Left cardiac atrium (tissue), 4 donors: ENCODE data around the gene RALGAPA2. TPM values are rescaled to one million over a fixed set of nuclear protein-coding genes. Genes with fewer than 3 reads are reported as not detected.

Experiments
- ATAC-seq, 2 donors: fragments of 200-7000 bp; cut with Tn5 transposase; one replicate each; pipeline ENCODE4 v1.9.1; 2020; ENCODE audit warnings: mild to moderate bottlenecking in 2 of 2, moderate library complexity in 2 of 2
- DNase-seq: peaks from one replicate; pipeline ENCODE4 v3.0.0-alpha.2; 2020
- intact Hi-C, 2 donors: fragments of 100-400 bp; cut with DNase I; formaldehyde crosslinking; loops; one replicate each; pipeline versions ENCODE4 v1.14.1 to v1.15.1; 2022 to 2023
- total RNA-seq, 2 donors: library from RNA; stranded (reverse); fragmentation: NEBNext Ultra II Directional; extraction: Animal tissue kit (Norgen Biotek cat#: 25700); gene quantifications; one replicate each; pipeline ENCODE4 v1.2.1, GENCODE V29; 2021
- donor health status: DM: no; HTN: yes; CAD: no.
- donor health status: DM: no; HTN: yes; CAD: no; lungs with severe emphysema.
- donor health status: DM: yes; HTN: yes; CAD: no.
- donor health status: Dilated cardiomyopathy.

The RALGAPA2 gene
- total RNA-seq, 2 donors from 2014 or later = 29.9 to 35.2 TPM

DNA sequence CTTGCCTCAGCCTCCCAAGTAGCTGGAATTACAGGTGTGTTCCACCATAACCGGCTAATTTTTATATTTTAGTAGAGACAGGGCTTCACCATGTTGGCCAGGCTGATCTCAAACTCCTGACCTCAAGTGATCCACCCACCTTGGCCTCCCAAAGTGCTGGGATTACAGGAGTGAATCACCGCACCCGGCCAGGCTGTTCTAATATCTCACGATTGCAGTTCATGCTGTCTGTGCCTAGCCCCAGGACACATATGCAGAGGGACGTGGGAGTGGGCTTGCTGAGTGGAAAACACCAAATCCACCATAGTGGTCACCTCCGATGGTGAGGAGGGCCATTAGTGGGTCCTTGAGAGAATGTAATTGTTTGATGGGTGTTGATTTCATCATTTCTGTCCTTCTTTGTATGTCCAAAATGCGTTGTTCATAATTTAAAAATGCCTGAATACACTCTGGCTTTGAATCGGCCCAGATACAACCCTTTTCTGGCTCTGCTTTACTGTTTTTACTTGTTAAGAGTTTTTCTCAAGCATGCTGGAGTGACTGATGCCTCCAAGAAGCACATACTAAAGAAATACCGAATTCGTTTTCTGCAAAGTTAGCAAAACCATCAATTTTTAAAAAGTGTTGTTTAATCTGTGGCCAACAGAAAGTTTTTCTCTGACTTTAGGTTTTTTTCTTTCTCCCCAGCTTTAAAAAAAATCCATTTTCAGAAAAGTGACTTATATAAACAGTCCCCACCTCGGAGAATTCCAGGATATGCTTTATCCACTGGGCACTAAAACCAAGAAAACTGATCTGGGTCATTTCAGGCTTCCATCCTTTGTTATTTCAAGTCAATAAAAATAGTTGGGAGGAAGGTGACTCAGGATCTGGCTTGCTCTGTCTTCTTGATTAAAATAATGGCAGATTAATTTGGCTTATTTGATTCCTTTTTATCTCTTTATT lies 18.8 kb upstream of the RALGAPA2 start:
- intact Hi-C loops = no loop called here
- no peak for DNase-seq
- peak; percentile 63 to 74 for ATAC-seq

- ATAC-seq (no peak), DNase-seq (no peak)
- intact Hi-C loops = no loop called here
These were observed 17.1 kb upstream of the RALGAPA2 start for GRCh38 chr20:20729563-20729962.

- intact Hi-C loops = no loop called here
- DNase-seq = no peak
- ATAC-seq = no peak
These were observed 9.0 kb upstream of the RALGAPA2 start for GRCh38 chr20:20721489-20721888.

- DNase-seq = no peak
- intact Hi-C loops = no loop called here
- no peak for ATAC-seq
These were observed 7.7 kb upstream of the RALGAPA2 start for GRCh38 chr20:20720158-20720557.

DNA sequence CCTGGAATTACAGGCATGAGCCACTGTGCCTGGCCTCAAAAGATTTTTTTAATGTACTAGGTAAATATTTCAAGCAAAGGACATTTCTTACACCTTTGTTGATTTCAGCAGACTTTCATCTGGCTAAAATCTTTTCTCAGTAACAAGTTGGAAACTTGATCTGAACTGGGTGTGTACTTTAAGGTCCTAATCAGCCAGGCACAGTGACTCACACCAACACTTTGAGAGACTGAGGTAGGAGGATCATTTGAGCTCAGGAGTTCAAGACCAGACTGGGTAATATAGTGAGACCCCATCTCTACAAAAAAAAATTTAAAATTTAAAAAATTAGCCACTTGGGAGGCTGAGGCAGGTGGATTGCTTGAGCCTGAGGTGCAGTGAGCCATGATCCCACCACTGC lies 7.0 kb upstream of the RALGAPA2 start:
- intact Hi-C loops = no loop called here
- DNase-seq (no peak), ATAC-seq (no peak)

DNA sequence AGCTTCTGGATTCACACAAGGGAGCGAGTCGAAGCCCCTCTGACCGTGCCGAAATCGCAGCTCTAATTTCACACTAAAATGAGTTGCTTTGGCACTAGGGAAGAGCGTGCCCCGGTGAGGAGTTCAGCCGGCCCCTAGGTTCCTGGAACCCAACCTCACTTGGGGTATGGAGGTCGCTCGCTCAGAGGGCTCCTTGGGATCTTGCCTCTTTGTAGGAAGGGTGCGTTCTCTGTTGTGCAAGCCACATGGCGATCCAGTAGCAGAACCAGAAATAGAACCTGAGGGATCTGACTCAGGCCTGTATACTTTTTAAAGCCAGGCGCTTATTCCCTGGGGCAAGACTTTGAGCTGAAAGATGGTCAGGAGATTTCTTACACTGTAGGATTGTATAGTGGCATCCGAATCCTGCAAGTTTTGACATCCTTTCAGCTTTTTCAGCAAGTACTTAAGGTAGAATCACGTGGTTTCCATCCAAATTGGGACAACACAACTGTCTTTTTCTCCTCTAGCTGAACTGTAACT lies 861 bp upstream of the RALGAPA2 start:
- peak in 1 of 2 donors; percentile 5 for ATAC-seq
- intact Hi-C loops = no loop called here
- DNase-seq = no peak

DNA sequence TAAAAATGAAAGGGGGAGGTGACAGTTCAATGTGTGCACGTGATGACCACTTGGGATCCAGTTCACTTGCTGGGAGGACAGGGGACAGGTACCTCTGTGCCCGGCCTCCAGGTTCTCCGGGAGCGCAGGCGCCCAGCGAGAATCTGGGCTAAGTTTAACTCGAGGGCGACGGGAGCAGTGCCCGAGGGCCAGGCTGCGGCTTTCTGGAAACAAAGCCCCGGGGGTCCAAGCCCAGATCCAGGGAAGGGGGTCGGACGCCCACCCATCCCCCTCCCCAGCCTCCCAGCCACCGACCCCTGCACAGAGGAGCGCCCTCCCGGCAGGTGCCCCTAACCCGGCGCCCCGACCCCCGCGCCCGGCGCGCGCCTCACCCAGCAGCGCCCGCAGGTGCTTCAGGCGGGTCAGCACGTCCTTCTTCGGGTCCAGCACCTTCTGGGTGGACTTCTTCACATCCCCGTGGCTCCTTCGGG lies 405 bp downstream of the RALGAPA2 start:
- no peak for DNase-seq
- peak; percentile 10 to 38 for ATAC-seq
- intact Hi-C loops = no loop called here

DNA sequence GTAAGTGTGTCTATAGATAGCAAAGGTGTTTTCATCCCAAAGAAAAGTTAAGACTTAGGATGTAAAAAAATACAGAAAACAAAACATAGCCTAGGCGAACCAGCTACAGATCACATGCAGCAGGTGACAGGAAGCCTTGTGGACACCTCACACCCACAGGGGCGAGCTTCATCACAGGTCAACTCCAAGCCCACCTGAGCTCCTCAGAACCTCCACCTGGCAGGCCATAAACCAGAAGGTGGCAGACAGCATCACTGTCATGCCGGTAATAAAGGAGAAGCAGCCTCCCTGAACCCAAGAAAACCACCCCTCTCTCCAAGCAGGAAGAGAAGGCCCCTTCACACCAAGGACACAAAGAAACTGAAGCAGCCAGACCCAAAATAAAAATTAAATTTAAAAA lies 1.0 kb downstream of the RALGAPA2 start:
- intact Hi-C loops = no loop called here
- ATAC-seq (no peak), DNase-seq (no peak)

- intact Hi-C loops = no loop called here
- no peak for DNase-seq
These were observed 1.8 kb downstream of the RALGAPA2 start for GRCh38 chr20:20710443-20711315.

DNA sequence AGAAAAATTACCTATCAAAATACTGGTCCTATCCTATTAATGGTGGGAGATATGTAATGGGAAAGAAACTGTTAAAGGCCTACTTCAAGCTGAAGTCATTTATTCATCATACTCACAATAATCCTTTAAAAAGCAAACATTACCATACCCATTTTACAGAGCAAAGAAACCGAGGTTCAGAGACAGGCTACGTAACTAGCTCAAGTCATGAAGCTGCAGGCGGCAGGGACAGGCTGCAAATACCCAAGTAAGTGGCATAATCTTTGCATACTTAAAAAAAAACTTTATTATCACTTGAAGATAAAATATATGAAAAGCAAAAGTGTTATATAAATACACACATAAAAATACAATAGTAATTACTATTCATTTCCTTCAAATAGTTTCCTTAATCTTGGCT lies 2.6 kb downstream of the RALGAPA2 start:
- no peak for ATAC-seq
- no peak for DNase-seq
- intact Hi-C loops = no loop called here

More at GRCh38 chr20:20710443-20711315, 1.8 kb downstream of the RALGAPA2 start:
- ATAC-seq = no peak

DNA sequence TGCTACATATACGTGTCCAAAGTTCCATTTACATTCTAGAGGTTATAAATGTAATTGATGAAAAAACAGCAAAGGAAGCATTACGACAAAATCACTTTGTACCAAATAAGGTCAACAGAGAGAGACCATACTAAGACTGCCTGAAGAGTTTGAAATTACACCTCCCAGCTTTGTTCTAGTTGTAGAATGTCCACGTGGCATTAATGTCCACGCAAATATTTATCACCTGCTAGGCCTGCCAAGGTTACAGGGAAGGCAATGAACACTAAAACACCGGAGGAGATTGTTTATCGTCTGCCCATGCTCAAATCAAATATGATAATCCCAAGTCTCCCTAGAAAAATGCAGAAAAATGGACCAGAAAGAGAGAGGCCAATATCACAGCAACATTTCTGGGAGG lies 6.2 kb downstream of the RALGAPA2 start:
- intact Hi-C loops = no loop called here
- ATAC-seq = no peak
- DNase-seq = no peak

DNA sequence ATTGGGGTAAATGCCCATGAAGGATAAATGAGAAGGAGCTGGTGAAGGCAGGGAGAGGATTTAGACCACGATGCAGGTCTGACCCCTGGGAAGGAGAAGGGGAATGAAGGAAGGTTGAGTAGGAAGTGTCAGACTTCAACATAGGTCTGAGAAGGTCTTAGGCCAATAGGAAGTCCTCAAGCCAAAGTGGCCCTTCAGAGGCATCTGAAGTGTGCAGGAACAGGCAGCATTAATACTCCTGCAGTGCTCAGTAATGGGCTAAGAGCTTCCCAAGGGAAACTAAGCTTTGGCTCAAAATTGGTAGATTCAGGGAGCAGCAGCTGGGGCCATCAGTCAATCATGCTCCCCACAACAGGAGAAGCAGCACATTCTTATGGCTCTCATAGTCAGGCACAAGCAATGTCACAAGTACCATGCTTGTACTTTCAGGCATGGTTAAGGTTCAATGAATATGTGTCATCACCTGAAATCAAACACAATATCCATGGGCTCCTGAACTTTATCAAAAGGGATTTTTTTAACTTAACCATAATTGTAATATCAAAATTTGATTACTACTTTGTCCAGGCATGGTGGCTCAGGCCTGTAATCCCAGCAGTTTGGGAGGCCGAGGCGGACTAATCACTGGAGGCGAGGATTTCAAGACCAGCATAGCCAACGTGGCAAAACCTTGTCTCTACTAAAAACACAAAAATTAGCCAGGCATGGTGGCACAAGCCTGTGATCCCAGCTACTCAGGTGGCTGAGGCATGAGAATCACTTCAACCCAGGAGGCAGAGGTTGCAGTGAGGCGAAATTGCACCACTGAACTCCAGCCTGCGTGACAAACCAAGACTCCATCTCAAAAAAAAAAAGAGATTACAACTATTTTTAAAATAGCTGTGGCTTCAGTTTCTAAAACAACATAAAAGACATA lies 9.9 kb downstream of the RALGAPA2 start:
- intact Hi-C loops = no loop called here
- no peak for DNase-seq

GRCh38 chr20:20699917-20700316 lies 12.5 kb downstream of the RALGAPA2 start:
- DNase-seq = no peak
- intact Hi-C loops = no loop called here
- ATAC-seq = no peak

More for the DNA sequence above, 9.9 kb downstream of the RALGAPA2 start:
- ATAC-seq = no peak

GRCh38 chr20:20699144-20699543 lies 13.3 kb downstream of the RALGAPA2 start:
- no peak for DNase-seq
- no peak for ATAC-seq
- intact Hi-C loops = no loop called here

DNA sequence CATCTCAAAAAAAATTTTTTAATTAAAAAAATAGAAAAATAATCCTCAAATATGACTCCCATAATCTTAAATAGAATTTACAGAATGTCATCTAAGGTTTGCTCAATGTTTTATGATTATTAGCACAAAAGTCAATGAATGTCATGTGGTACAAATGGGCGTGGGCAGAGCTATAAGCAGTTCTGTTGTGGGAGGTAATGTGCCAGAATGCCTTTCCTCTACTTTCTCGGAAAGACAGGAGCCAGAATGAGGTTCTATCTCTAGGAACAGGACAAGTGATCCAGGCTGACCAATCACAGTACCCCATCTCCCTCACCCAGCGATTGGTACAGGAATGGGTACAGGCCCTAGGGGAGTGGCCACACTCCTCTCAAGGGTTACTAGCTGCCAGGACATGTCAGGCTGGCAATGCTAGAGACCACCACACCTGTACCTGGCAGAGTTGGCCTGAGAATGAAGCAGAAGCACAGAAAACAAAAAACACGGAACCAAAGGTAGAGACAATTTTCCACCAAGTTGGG lies 15.1 kb downstream of the RALGAPA2 start:
- intact Hi-C loops = no loop called here
- DNase-seq (no peak), ATAC-seq (no peak)

- intact Hi-C loops = no loop called here
- DNase-seq = no peak
- ATAC-seq = no peak
These were observed 17.1 kb downstream of the RALGAPA2 start for GRCh38 chr20:20695250-20695816.

DNA sequence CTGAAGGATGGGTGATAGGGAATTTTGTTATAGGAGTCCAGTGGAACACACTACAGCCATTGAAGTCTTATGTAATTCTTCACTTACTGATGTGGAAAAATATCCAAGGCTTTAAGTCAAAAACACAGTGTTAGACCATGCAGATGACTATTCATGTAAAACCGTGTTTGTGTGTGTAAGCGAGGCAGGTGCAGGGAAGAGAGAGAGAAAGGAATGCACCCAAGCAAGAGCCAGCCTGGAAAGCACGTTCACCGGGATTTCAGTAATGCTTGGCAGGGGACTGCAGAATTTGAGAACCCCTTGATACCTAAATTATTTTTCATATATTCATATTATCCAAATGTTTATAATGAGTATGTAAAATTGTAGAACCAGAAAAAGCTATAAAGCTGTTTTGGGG lies 17.9 kb downstream of the RALGAPA2 start:
- intact Hi-C loops = no loop called here
- ATAC-seq (no peak), DNase-seq (no peak)

DNA sequence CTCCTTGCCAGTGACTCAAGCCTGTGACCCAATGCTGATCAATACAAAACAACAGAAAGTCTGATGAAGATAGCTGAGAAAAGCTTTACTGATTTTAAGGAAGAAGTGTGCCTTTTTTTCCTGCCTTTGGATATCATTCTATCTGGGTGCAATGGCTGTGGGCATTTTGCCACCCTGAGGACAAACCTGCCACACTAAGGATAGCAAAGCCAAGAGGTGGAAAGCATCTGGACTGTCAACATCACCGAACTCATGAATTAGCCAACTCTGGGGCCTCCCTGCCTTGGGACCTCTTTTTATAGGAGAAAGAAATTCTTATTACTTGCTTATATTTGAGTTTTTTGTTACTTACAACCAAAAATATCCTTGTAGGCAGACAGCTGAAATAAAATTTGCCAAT lies 19.9 kb downstream of the RALGAPA2 start:
- DNase-seq (no peak), ATAC-seq (no peak)
- intact Hi-C loops = no loop called here
